ENCODE data around the gene ORC3. TPM values are rescaled to one million over a fixed set of nuclear protein-coding genes. Genes with fewer than 3 reads are reported as not detected.

The ORC3 gene
- total RNA-seq, 1 donor from 2014 or later: 40.8 TPM

GRCh38 chr6:87714093-87714842 is 124.3 kb downstream of the ORC3 start:
- FAIRE-seq (no peak), DNase-seq (ENCODE audit: low spot score in 2 of 2) (no peak)

Other genes starting within 250 kb of the ORC3 start
- gene C6orf163, start 245.3 kb upstream of the ORC3 start, total RNA-seq: 4.9 TPM
- 2.0 TPM for gene CFAP206, start 182.2 kb upstream of the ORC3 start, total RNA-seq
- 24.9 TPM for gene SLC35A1, start 117.2 kb upstream of the ORC3 start, total RNA-seq
- 45.7 TPM for gene RARS2, start 148 bp upstream of the ORC3 start, total RNA-seq
- 57.1 TPM for gene AKIRIN2, start 112.1 kb downstream of the ORC3 start, total RNA-seq